ENCODE measurements around the gene VCL.
"Not testable (repeated sequence)": the region's sequence is repeated elsewhere in the genome, so short reads cannot be mapped to it uniquely, and the experiment has no call there.

Gene VCL

DNA sequence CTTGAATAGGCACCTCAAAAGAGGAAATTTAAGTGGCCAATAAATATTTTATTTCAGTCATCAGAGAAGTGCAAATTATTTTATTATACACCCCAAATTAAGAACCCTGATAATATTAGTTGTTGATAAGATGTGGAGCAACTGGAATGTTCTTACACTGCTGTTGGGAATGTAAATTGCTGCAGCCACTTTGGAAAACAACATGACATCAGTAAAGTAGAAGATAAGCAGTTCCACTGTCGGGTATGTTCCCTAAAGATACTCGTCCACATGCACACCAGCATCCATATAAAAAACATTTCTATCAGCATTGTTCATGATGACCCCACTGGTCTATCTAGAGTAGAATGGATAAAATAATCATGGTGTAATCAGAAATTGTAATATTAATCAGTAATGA is 46.5 kb downstream of the VCL start:
- DNase-seq: no peak

DNA sequence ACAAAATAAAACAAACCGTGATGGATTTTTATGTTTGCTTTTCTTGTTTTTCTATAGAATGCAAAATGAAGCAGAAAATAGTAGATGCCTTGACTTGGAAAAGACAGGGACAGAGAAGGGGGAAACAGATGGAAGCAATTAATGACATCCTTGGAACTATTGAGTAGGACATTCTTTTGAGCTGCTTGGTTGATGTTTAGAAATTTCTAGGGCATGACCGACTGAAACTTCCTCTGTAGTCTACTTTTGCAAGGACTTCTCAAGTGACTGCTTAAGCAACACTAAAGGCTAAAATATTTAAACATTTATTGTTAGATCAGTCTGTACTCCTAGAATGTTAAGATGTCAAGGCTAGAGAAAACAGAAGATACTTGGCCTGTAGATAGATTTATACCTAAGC is 49.4 kb downstream of the VCL start:
- no peak for DNase-seq

DNA sequence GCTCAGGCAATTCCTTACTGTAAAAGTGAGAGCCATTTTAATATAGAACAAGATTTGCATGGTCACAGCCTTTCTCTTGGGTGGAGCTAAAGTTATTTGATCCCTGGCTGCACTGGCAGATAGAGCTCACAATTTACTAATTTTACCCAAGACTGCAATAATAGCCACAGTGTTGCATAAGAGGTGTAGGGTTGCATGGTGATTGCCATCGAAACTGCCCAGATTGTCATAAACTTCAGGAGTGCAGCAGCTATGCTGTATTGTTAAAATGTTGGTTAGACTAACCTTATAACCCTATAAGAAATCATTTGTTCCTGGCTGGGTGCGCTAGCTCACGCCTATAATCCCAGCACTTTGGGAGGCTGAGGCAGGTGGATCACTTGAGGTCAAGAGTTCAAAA is 50.0 kb downstream of the VCL start:
- DNase-seq: no peak

DNA sequence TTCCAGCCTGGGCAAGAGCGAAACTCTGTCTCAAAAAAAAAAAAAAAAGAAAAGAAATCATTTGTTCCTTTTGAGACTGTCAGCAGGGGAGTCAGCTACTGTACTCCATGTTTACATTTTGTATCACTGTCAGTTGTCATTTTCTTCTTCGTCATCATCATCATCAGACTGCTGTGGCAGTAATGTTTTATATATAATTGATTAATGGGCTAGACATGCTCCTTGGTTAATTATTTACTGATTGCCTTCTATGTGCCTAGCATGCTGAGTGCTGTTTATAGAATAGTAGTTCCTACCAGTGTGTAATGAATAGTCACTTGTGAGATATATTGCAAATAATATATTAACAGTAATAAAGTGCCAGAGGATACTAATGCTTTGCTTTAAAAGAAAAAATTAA is 50.5 kb downstream of the VCL start:
- DNase-seq: no peak

DNA sequence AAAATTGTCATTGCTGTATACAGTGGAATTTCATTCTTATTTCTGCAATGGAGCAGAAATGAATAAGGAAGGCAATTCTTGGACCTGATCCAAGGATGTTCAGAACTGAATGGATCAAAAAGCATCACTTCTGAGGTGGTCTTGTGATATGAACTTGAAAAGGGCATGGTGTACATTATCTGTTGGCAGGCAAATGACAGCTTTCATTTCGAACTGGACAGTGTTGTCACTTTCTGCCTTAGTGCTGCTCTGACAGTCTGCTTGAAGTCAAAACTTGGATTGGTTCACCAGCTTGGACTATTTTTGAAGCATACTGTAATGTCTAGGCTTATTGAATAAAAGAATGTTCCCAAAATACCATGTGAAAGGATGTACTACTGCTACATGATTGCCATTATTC is 52.0 kb downstream of the VCL start:
- DNase-seq: no peak

DNA sequence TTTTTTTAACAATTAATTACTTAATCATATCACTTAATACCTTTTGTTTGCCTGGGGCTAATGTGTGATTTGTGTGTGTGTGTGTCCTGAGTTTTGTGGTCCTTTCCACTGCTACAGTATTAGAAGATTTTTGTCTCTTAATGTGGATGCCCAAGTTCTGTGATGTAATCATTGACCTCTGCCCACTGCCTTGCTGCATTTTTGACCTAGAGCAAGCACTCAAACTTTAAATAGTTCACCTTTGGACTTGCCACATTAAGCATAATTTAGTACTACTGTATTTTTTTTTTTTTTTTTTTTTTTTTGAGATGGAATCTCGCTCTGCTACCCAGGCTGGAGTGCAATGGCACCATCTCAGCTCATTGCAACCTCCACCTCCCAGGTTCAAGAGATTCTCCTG is 52.7 kb downstream of the VCL start:
- DNase-seq: no peak

DNA sequence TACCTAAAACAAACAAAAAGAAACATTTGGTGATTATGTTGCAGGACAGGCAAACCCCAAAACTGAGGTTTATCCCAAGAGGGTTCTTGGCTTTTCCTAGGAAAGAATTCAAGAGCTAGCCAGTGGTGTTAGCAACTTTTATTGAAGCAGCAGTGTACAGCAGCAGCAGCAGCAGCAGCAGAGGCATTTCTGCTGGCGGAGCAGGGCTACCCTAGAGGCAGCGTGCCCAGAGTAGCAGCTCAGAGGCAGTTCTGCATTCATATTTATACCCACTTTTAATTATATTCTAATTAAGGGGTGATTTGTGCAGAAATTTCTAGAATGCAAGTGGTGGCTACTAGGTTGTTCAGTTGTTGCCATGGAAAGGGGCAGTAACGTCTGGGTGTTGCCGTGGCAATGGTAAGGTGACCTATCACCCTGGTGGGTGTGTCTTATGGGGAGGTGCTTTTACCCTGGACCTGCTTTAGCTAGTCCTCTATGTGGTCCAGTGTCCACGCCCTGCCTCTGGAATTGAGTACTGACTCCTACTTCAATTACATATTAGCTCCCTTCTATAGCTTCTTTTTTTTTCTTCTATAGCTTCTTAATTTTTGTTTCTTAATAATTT is 53.9 kb downstream of the VCL start:
- no peak for DNase-seq

DNA sequence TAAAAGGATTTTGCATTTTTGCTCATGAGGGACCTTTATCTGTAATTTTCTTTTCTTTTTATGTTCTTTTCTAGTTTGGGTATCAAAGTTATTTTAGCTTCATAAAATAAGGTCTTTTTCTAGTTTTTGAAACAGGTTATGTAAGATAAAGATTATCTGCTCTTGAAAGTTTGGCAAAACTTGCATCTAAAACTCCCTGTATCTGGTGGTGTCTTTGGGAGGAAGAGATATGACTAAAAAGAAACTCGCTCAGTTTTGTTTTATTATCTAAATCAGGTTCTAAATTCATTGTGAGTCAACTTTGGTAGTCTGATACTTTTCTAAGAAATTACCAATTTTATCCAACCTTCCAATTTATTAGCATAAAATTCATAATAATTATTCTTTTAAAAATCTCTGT is 55.1 kb downstream of the VCL start:
- no peak for DNase-seq

DNA sequence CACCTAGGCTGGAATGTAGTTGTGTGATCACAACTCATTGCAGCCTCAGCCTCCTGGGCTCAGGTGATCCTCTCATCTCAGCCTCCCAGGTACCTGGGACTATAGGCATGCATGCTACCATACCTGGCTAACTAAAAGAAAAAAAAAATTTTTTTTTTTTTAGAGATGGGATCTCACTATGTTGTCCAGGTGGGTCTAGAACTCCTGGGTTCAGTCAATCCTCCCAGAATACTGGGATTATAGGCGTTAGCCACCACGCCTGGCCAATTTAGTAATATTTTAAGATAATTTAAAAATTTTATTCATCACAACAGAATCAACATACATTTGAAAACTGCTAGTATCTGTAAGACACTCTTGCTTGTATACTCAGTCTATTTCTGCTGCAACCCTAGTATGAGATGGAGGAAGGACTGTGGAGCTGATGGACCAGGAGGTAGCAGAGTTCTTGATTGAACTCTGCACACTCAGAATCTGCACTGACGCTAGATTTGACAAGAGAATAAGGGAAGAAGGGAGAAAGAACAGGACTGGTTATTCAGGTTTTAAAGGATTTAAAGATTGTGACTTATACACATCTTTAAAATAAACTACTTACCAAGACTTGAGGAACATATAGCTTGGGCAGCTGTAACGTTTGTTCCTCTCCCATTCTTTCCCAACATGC is 57.6 kb downstream of the VCL start:
- DNase-seq: no peak

DNA sequence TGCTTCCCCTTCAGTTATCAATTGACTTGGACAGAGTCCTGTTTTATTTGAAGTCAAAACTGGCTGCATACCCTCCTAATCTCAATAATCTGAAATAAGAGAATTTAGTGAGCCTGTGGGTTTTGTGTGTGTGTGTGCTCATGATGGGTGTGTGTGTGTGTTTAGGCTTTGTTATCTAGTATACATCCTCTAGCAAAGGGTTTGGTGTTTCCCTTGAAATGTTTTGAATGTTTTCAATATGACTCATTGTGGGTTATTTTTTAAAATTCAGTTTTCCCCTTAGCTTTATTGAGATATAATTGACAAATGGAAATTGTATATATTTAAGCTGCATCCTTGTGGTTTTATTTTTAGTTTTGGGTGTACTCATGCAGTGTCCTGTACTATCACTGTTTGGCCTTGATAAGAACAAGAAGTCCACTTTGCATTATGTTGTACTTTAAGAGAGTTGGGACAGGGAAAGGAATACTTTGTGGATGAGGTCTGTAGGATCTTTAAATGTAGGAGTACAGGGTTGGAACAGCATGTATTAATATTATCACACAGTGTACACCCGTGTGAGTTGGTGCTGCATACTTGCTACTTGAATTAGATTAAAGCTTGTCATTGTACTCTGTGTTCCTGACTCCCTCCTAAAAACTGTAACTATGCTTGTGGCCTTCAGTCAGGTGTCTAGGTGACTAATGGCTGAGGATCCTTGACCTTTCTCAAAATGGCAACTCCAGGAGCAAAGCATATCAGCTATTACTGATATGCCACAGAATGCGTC is 58.3 kb downstream of the VCL start:
- peak; percentile 25 for DNase-seq

DNA sequence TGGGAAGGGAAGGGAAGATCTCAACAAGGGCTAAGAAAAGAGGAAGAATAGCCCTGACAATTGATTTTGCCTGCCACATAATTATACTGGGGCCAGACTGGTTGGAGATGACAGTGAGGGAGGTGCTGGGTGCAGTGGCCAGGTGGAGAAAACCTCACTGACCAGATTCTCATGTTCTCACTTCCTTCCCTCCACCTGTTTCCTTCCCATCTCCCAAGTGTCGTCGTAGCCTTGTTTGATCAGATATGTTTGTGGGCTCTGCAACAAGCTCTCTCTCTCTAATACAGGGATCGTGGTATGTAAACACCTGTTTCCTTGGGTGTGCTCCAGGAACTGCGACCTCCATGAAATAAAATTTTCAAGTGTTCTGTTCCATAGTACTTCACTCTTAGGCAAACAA is 60.2 kb downstream of the VCL start:
- DNase-seq: no peak

DNA sequence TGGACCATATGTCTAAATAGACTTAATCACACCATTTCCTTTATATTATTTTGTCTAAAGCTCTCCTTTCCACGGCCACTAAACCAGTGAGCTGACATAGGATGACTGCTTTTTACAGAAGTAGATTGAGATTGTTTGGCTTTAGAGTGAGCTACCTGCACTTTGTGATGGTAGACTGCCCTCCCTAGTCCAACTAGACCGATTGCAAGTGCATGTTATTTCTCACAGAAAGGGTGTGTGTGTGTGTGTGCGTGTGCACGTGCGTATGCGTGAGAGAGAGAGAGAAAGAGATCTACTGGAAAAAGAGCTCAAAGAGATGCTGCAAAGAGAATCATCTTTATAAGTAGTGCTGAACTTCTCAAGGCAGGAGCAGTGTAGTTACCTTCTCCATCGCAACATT is 60.7 kb downstream of the VCL start:
- peak; percentile 41 for DNase-seq

DNA sequence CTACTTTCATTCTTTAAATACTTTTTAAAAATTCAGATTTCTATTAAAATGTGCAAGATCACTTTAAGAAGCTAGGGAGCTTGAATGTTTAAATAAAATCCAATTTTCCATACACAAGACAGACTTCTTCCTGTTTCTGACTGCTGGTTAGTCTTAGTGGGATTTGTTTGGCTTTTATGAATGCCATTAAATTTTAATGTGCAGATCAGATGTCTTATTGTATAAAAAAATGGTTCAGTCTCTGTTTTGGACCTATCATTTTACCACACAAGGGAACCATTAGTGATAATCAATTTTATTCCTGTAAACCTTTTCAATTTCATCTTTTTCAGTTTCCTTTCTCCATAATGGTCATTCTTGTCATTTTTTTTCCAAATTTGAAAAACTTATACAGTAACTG is 63.2 kb downstream of the VCL start:
- no peak for DNase-seq

DNA sequence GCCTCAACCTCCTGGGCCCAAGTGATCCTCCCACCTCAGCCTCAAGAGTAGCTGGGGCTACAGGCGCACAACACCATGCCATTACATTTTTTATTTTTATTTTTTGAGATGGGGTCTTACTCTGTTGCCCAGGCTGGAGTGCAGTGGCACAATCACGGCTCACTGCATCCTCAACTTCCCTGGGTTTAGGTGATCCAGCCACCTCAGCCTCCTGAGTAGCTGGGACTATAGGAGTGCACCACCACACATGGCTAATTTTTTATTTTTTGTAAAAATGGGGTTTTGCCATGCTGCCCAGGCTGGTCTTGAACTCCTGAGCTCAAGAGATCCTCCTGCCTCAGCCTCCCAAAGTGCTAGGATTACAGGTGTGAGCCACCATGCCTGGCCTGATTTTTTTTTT is 64.1 kb downstream of the VCL start:
- not testable (repeated sequence) for DNase-seq

DNA sequence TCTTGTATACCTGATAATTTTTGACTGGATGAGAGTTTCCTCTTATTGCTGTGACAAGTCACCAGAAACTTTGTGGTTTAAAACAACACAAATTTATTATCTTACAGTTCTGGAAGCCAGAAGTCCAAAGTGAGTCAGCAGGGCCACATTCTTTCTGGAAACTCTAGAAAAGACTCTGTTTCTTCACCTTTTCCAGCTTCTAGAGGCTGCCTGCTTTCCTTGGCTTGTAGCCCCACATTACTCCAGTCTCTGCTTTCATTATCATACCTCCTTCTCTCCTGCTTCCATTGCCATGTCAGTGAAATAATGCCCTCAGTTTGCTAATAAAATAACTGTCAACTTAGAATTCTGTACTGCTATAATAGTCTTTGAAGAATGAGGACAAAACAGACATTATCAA is 65.3 kb downstream of the VCL start:
- no peak for DNase-seq

DNA sequence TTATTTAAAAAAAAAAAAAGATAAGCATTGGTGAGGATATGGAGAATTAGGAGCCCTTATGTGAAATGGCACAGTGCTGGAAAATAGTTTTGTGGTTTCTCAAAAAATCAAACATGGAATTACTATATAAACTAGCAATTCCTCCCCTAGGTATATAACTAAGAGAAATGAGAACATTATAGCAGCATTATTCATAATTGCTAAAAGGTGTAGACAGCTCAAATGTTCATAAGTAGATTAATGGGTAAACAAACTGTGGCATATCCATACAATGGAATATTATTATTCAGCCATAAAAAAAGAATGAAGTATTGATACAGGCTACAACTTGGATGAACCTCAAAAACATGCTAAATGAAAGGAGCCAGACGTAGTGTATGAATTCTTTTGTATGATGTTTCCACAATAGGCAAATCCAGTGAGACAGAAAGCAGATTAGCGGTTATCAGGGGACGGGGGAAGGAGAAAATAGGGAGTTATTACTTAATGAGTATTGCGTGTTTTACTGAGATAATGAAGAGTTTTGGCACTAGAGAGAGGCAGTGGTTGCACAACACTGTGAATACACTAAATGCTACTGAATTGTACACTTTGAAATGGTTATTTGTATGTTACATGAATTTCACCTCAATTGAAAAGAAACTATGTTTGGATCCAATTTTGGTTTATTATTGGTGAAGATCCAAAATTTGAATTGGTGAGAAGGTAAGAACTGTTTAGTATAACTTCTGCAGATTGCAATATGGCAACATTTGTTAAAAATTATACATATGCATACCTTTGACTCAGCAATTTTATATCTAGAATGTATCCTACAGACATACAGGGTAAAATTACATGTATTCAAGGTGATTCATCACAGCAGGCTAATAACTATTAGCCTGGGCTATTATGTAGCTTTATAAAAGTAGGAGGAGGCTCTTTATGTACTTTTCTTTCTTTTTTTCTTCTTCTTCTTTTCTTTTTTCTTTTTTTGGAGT is 69.7 kb downstream of the VCL start:
- DNase-seq: no peak

DNA sequence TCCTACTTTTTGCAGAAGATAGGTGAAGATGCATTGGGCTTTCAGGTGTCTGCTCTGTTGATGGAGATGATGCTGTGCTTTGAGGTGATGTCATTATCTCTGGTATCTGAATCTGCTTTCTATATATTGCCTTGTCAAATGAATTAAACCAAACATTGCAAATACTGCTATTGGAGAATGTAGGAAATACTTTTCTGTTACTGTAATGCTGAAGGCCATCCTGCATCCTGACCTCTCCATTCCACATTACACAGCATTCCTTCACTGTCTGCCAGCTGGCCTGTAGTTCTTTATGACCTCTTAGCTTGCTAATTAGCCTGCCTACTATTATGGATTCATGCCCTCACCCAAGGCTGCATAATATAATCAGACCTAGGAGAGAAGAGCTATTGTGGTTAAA is 73.2 kb downstream of the VCL start:
- no peak for DNase-seq

DNA sequence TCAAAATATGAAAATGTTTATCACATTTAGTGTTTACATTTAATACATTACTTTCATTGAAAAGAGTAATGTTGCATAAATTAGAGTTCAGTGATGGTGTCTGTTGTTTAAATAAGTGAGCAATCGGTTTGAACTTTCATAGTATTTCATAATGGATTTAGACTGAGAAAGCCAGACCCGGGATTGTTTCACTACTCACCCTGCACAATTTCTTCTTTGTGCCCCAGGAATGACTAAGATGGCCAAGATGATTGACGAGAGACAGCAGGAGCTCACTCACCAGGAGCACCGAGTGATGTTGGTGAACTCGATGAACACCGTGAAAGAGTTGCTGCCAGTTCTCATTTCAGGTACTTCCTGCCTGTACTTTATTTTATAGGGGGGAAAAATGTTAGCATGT is 74.6 kb downstream of the VCL start:
- no peak for DNase-seq

DNA sequence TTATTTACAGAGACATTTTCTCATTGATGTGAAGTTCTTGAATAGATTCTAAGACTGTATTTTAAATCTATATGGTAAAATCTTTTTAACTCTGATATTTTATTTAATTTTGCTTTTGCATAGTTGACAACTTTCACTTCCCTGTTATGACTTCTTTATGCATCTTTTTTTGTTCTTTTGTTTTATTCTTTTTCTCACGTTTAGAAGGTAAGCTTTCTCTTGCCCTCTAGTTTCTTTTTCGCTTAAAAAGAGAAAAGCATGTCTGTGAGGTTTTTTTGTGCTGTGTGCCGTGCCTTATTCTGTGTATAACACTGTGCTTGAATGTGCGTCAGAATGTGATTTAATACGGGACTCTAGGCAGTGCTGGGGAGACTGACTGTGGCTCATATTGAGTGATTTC is 78.0 kb downstream of the VCL start:
- no peak for DNase-seq

DNA sequence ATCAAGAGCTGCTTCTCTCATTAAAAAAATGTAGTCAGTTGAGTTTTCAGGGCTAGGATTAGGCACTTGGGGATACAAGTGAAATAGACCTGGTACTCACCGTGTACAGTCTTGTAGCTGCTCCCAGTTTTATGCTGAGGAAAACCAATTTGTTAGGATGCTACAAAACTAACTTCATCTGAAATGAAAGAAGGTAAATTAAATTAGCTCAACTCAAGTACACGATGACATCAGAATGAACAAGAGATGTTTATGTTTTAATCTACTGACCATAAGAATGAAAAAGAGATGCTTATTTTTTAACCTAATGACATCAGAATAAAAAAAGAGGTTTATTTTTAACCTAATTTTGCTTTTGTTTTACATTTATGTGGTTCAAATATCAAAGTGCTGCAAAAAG is 79.0 kb downstream of the VCL start:
- DNase-seq: no peak

DNA sequence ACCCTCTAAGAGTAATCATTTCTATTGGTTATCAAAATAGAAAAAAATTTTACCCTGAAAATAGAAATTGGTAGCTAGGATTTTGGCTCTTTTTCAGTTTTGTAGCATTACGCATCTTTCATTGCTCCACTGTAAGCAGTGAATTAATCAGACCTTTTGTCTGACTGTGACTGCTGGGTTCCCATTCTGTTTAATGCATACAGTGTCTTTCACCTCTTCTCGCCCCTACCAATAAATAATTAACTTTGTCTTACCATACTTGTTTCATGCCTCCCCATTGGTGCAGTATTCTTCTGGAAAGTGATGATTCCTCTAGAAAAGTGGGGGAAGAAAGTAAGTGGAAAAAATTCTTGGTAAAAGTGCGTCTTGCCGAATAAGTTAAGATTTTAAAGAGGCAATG is 79.5 kb downstream of the VCL start:
- no peak for DNase-seq

DNA sequence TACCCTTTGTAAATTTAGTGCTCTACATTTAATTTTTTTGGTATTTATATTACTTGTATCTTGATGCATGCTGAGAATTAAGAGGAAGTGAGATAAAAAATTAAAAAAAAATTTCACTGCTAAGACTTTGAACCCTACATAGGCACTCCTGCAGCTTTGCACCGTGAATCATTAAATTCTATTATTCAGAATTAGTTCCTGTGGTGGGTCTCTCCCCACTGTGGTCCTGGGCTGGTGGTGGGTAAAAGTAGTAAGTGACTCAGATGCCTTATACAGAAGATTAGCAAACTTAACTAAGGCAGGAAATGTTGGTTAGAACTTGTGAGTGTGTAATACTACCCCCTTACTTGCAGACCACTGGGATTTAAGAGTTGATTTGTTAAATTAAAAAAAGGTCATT is 80.1 kb downstream of the VCL start:
- DNase-seq: peak; percentile 35

All from CD4-positive, alpha-beta T cell treated with Interleukin-10 for 1 hour (primary cell).